ENCODE data around the gene AP5S1. TPM values are rescaled to one million over a fixed set of nuclear protein-coding genes. Genes with fewer than 3 reads are reported as not detected.
A peak's percentile ranks its signal among the peaks of the same experiment; 100 is the strongest.

Gene AP5S1
- total and polyA plus RNA-seq, 10 donors = 5.3 to 19.0 (median 13.7) TPM

DNA sequence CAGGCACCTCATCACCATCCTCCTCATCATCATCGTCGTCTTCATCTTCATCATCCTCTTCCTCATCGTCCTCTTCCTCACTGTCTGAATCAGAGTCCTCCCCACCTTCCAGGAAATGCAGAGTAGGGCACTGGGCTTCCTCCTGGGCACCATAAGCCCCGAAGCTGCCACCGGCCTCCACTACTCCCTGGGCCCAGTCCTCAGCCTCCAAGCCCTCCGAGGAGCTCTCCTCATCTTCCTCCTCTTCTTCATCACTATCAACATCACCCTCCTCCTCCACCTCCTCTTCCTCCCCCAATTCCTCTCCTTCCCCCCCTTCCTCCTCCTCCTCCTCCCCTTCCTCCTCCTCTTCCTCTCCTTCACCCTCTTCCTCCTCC lies 35.5 kb upstream of the AP5S1 start:
- TF ChIP-seq POLR2AphosphoS5 (IDR thresholded peaks at IDR 0.05) (no peak), POLR2A (IDR thresholded peaks at IDR 0.05) (no peak)
- TF ChIP-seq, protein P1, sequence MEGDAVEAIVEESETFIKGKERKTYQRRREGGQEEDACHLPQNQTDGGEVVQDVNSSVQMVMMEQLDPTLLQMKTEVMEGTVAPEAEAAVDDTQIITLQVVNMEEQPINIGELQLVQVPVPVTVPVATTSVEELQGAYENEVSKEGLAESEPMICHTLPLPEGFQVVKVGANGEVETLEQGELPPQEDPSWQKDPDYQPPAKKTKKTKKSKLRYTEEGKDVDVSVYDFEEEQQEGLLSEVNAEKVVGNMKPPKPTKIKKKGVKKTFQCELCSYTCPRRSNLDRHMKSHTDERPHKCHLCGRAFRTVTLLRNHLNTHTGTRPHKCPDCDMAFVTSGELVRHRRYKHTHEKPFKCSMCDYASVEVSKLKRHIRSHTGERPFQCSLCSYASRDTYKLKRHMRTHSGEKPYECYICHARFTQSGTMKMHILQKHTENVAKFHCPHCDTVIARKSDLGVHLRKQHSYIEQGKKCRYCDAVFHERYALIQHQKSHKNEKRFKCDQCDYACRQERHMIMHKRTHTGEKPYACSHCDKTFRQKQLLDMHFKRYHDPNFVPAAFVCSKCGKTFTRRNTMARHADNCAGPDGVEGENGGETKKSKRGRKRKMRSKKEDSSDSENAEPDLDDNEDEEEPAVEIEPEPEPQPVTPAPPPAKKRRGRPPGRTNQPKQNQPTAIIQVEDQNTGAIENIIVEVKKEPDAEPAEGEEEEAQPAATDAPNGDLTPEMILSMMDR (IDR thresholded peaks at IDR 0.05 in 8 of 11, conservative IDR thresholded peaks at IDR 0.05 in 3 of 11) = no peak
- Histone ChIP-seq H3K27ac (peak overlapping the region in 5 of 8 donors; percentile 84 to 89 (median 86)), H3K9me3 (no peaks in the 10 kb centered on the region), H3K36me3 (peaks cover 0 to 24% (median 0%) of the 10 kb centered on the region in 6 donors), H3K27me3 (replicated peaks in 1 of 7) (no peaks in the 10 kb centered on the region), H3K4me1 (peaks cover 30 to 83% (median 61%) of the 10 kb centered on the region in 6 donors), H3K4me3 (peak overlapping the region in 5 of 8 donors; percentile 45 to 83 (median 50))
- intact Hi-C loops (cut with DNase I; ENCODE audit: low total_unique reads) = no loop called here
- 59 to 84% (median 69%) methylated on average over 6 of the region's 6 CpGs for WGBS, 5 donors
- peak; percentile 70 for DNase-seq

DNA sequence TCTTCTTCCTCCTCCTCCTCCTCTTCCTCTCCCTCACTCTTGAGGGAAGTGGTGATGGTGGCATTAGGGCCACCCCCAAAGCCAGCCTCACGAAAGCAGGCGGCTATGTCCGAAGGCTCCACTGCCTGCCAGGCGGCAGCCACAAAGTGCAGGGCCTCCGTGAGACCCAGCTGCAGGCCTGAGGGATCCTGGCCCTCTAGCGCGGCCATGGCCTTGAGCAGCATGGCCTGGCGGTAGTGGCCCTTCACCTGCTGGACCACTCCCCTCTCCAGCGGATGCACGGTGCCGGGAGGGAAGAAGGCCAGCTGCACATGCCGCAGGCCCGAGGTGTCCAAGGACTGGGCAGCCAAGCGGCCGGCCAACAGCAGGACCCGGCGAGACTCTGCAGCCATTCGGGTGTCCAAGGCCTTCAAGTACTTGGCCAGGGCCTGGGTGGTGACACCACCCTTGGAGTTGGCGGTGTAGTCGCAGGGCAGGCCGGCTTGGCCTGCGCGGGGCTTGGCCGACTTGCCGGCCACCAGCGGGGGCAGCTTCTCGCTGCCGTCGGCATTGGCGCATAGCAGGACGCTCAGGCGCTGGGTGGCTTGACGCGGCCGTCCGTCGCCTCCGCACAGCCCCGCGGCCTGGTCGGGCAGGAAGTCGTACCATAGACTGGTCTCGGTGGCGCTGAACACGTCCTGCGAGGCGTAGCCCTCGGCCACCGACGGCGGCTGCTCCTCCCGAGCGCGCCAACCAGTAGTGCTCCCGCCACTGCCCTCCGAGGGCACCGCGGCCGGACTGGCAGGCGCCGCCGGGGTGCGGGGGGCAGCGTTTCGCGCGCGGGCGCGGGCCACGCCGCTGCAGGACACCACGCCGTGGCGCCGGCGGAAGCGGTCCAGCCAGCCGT lies 34.9 kb upstream of the AP5S1 start:
- H3K36me3 ChIP-seq = peaks cover 0 to 24% (median 0%) of the 10 kb centered on the region in 6 donors
- H3K27me3 ChIP-seq (replicated peaks in 1 of 7) = no peaks in the 10 kb centered on the region
- DNase-seq = peak; percentile 89
- TF ChIP-seq, protein P1 (IDR thresholded peaks at IDR 0.05 in 8 of 11, conservative IDR thresholded peaks at IDR 0.05 in 3 of 11) = no peak
- peak in 2 of 3 donors; percentile 49 to 66 for TF ChIP-seq POLR2AphosphoS5 (IDR thresholded peaks at IDR 0.05)
- 40 to 56% (median 51%) methylated on average over 49 to 79 of the region's 79 CpGs for WGBS, 5 donors
- peak overlapping the region; percentile 41 to 83 (median 50) for H3K4me3 ChIP-seq
- no peaks in the 10 kb centered on the region for H3K9me3 ChIP-seq
- intact Hi-C loops (cut with DNase I; ENCODE audit: low total_unique reads) = loop anchor here (2.0 kb wide), 1 partner anchor 33 kb away; no protein-coding TSS in a partner anchor
- H3K4me1 ChIP-seq = peaks cover 30 to 81% (median 61%) of the 10 kb centered on the region in 6 donors
- peak overlapping the region; percentile 69 to 89 (median 84) for H3K27ac ChIP-seq

DNA sequence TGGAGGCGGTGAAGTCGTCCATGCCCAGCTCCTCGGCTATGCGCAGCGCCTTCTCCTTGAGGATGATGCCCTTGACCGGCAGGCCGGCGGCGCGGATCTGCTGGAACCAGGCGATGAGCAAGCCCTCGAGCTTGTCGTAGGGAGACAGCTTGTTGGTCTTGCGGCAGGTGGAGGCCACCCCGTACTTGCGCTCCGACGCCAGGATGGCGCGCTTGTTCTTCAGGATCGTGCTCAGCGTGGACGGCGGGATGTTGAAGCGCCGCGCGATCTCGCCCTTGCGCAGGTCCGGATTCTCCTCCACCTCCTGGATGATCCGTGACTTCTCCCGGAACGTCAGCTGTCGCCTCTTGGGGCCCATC lies 34.2 kb upstream of the AP5S1 start:
- Histone ChIP-seq H3K9me3 (no peaks in the 10 kb centered on the region), H3K27ac (peak overlapping the region; percentile 69 to 89 (median 84)), H3K4me1 (peaks cover 25 to 75% (median 54%) of the 10 kb centered on the region in 6 donors), H3K27me3 (replicated peaks in 1 of 7) (no peaks in the 10 kb centered on the region), H3K36me3 (peaks cover 0 to 24% (median 0%) of the 10 kb centered on the region in 6 donors), H3K4me3 (peak overlapping the region; percentile 41 to 83 (median 50))
- DNase-seq = no peak
- WGBS, 5 donors = 1 to 8% (median 5%) methylated on average over 11 to 35 of the region's 35 CpGs; no CpG with 5 or more reads in 1 of the 5 donors
- intact Hi-C loops (cut with DNase I; ENCODE audit: low total_unique reads) = loop anchor here (2.0 kb wide), 1 partner anchor 33 kb away; no protein-coding TSS in a partner anchor
- TF ChIP-seq, protein P1 (IDR thresholded peaks at IDR 0.05 in 8 of 11, conservative IDR thresholded peaks at IDR 0.05 in 3 of 11) = no peak
- TF ChIP-seq POLR2AphosphoS5 (IDR thresholded peaks at IDR 0.05) (no peak), POLR2A (IDR thresholded peaks at IDR 0.05) (no peak)

Data from spleen (tissue), 11 donors.